NCI-H2171 (cell line): ENCODE measurements around the gene INTS6.

ENCODE experiments used
- DNase-seq: peaks from one replicate; lab custom pipeline; 2025; lab: John Stamatoyannopoulos, UW

The INTS6 gene

GRCh38 chr13:51405176-51405575, 47.7 kb downstream of the INTS6 start:
- no peak for DNase-seq

GRCh38 chr13:51397262-51397941, 55.4 kb downstream of the INTS6 start:
- DNase-seq, result no peak

GRCh38 chr13:51396352-51396751, 56.5 kb downstream of the INTS6 start:
- DNase-seq, result no peak

GRCh38 chr13:51394724-51395123, 58.1 kb downstream of the INTS6 start:
- DNase-seq, result no peak

- no peak for DNase-seq
These were observed 67.7 kb downstream of the INTS6 start for GRCh38 chr13:51385114-51385513.

GRCh38 chr13:51380269-51380668, 72.6 kb downstream of the INTS6 start:
- peak; percentile 15 for DNase-seq

- DNase-seq, result no peak
These were observed 79.4 kb downstream of the INTS6 start for GRCh38 chr13:51373451-51373850.

GRCh38 chr13:51371768-51372399, 81.0 kb downstream of the INTS6 start:
- no peak for DNase-seq

GRCh38 chr13:51370811-51371210, 82.0 kb downstream of the INTS6 start:
- DNase-seq, result no peak

GRCh38 chr13:51370116-51370515, 82.7 kb downstream of the INTS6 start:
- DNase-seq, result no peak

GRCh38 chr13:51364404-51365008, 88.3 kb downstream of the INTS6 start:
- DNase-seq, result no peak

GRCh38 chr13:51363625-51364024, 89.2 kb downstream of the INTS6 start:
- DNase-seq, result no peak

GRCh38 chr13:51361106-51361505, 91.7 kb downstream of the INTS6 start:
- no peak for DNase-seq

- no peak for DNase-seq
These were observed 92.3 kb downstream of the INTS6 start for GRCh38 chr13:51360489-51360888.

- no peak for DNase-seq
These were observed 93.5 kb downstream of the INTS6 start for GRCh38 chr13:51359352-51359751.

GRCh38 chr13:51357928-51358595, 94.8 kb downstream of the INTS6 start:
- DNase-seq, result no peak

GRCh38 chr13:51355217-51355616, 97.6 kb downstream of the INTS6 start:
- no peak for DNase-seq

GRCh38 chr13:51349016-51349415, 103.8 kb downstream of the INTS6 start:
- DNase-seq, result no peak

- DNase-seq, result no peak
These were observed 104.5 kb downstream of the INTS6 start for GRCh38 chr13:51348069-51348967.

GRCh38 chr13:51347099-51347498, 105.7 kb downstream of the INTS6 start:
- DNase-seq, result no peak

- DNase-seq, result no peak
These were observed 106.4 kb downstream of the INTS6 start for GRCh38 chr13:51346397-51346796.

GRCh38 chr13:51343475-51343874, 109.4 kb downstream of the INTS6 start:
- DNase-seq, result no peak
